ENCODE data around the gene ERC2.

The ERC2 gene

DNA sequence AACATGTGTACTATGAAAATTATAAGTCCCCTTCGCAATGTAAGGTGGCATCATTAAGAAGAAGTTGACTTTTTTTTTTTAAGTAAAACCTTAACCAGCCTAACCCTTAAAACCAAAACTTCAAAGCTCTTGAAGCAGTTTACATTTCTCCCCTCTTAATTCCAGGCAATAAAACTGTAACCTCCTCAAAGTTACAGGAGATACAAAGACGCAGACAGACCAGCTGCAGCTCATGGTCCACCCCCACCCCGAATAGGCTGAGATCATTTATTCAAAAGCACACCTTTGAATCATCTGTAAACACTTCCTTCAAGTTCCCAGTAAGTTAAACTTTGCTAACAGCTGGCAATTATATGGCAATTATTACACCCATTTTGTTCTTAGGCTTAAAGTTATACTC is 414.5 kb downstream of the ERC2 start:
- Mint-ChIP-seq H3K4me1 (peaks cover 70% of the 10 kb centered on the region), H3K27me3 (ENCODE audit: low read depth) (no peaks in the 10 kb centered on the region), H3K27ac (peak overlapping the region in 2 of 3 experiments; percentile 5 to 77), H3K36me3 (ENCODE audit: low read depth) (no peaks in the 10 kb centered on the region), H3K4me3 (no peak overlapping the region), H3K9me3 (no peaks in the 10 kb centered on the region)
- TF ChIP-seq, protein P1, sequence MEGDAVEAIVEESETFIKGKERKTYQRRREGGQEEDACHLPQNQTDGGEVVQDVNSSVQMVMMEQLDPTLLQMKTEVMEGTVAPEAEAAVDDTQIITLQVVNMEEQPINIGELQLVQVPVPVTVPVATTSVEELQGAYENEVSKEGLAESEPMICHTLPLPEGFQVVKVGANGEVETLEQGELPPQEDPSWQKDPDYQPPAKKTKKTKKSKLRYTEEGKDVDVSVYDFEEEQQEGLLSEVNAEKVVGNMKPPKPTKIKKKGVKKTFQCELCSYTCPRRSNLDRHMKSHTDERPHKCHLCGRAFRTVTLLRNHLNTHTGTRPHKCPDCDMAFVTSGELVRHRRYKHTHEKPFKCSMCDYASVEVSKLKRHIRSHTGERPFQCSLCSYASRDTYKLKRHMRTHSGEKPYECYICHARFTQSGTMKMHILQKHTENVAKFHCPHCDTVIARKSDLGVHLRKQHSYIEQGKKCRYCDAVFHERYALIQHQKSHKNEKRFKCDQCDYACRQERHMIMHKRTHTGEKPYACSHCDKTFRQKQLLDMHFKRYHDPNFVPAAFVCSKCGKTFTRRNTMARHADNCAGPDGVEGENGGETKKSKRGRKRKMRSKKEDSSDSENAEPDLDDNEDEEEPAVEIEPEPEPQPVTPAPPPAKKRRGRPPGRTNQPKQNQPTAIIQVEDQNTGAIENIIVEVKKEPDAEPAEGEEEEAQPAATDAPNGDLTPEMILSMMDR (IDR thresholded peaks at IDR 0.05; ENCODE audit: unreplicated experiment in 3 of 3): no peak

DNA sequence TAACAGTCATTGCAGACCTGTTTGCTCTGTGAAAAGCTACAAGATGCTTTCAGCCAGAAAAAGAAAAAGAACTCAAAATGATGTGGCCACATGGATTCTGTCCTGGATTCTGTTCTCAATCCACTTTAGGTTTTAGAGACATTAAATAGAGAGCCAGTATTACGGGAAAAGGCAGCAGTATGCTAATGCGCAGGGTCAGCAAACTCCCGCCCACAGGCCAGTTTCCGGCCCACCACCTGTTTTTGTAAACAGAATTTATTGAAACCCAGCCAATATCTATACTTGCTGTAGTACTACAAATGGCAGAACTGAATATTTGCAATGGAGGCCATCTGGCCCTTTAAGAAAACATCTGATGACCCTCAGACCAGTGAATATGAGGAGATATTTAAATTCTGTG is 416.1 kb downstream of the ERC2 start:
- Mint-ChIP-seq H3K4me1 (peaks cover 71% of the 10 kb centered on the region), H3K27ac (peak overlapping the region in 2 of 3 experiments; percentile 73 to 87), H3K9me3 (no peaks in the 10 kb centered on the region), H3K27me3 (ENCODE audit: low read depth) (peaks cover 3% of the 10 kb centered on the region), H3K36me3 (ENCODE audit: low read depth) (no peaks in the 10 kb centered on the region), H3K4me3 (no peak overlapping the region)
- TF ChIP-seq, protein P1 (IDR thresholded peaks at IDR 0.05; ENCODE audit: unreplicated experiment in 3 of 3): no peak

DNA sequence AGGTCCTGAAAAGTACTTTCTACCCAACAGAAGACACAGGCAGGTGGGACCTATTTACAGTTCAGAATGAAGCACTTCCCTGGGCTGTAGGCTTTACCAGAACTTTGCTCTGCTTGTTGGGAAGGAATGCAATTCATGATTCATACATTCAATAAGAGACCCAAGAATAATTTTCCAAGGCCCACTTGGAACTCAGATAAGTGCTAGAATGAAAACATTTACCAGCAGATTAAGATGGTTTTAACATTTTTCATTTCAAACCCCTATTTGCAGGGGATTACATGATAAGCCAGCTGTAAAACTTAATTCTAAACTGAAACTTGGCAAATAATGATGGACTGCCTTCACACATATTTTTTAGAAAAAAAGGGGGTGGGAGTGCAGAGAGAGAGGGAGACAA is 417.2 kb downstream of the ERC2 start:
- TF ChIP-seq, protein P1 (IDR thresholded peaks at IDR 0.05; ENCODE audit: unreplicated experiment in 3 of 3): no peak
- H3K4me1 Mint-ChIP-seq: peaks cover 66% of the 10 kb centered on the region
- H3K27ac Mint-ChIP-seq: peak overlapping the region; percentile 40 to 87 (median 73)
- no peaks in the 10 kb centered on the region for H3K36me3 Mint-ChIP-seq (ENCODE audit: low read depth)
- peak overlapping the region in 1 of 3 experiments; percentile 1 for H3K4me3 Mint-ChIP-seq
- H3K27me3 Mint-ChIP-seq (ENCODE audit: low read depth): peaks cover 3% of the 10 kb centered on the region
- no peaks in the 10 kb centered on the region for H3K9me3 Mint-ChIP-seq

DNA sequence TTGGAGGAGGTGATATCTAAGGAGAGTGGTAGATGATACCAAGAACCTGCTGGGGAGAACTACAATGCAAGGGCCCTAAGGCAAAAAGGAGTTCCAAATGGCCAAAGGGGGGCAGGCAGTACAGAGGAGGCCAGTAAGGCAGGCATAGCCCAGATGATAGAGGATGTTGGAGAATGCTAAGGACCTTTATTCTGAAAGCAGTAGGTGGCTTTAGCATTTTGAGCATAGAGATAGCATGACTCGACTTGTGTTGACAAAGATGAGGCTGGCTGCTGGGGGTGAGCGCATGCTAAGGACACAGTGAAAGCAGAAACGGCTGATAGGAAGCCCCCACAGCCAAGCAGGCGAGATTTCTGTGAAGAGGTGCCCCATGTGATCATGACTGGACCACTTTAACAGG is 419.3 kb downstream of the ERC2 start:
- H3K4me3 Mint-ChIP-seq: no peak overlapping the region
- H3K27me3 Mint-ChIP-seq (ENCODE audit: low read depth): peaks cover 3% of the 10 kb centered on the region
- H3K4me1 Mint-ChIP-seq: peaks cover 51% of the 10 kb centered on the region
- H3K27ac Mint-ChIP-seq: peak overlapping the region in 1 of 3 experiments; percentile 87
- TF ChIP-seq, protein P1 (IDR thresholded peaks at IDR 0.05; ENCODE audit: unreplicated experiment in 3 of 3): no peak
- H3K9me3 Mint-ChIP-seq: no peaks in the 10 kb centered on the region
- no peaks in the 10 kb centered on the region for H3K36me3 Mint-ChIP-seq (ENCODE audit: low read depth)

DNA sequence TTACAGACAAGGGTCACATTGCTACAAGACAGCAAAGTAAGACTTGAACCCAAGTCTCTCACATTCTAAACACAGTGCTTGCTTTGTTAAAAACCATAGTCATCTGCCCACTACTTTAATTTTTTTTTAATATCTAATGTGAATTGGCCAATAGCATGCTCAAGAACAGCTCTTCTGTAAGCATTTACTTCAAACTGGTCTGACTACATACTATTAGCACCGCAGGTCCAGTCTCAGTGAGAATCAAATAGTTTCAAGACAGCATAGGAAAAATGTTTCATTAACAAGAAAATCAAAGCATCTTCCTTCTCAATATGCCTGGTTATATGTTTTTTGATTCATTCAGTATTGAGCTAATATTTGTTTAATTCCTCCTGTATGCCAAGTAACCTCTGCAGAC is 419.9 kb downstream of the ERC2 start:
- peaks cover 3% of the 10 kb centered on the region for H3K27me3 Mint-ChIP-seq (ENCODE audit: low read depth)
- H3K9me3 Mint-ChIP-seq: no peaks in the 10 kb centered on the region
- H3K4me3 Mint-ChIP-seq: no peak overlapping the region
- H3K36me3 Mint-ChIP-seq (ENCODE audit: low read depth): no peaks in the 10 kb centered on the region
- peak overlapping the region in 1 of 3 experiments; percentile 87 for H3K27ac Mint-ChIP-seq
- TF ChIP-seq, protein P1 (IDR thresholded peaks at IDR 0.05; ENCODE audit: unreplicated experiment in 3 of 3): no peak
- peaks cover 46% of the 10 kb centered on the region for H3K4me1 Mint-ChIP-seq

DNA sequence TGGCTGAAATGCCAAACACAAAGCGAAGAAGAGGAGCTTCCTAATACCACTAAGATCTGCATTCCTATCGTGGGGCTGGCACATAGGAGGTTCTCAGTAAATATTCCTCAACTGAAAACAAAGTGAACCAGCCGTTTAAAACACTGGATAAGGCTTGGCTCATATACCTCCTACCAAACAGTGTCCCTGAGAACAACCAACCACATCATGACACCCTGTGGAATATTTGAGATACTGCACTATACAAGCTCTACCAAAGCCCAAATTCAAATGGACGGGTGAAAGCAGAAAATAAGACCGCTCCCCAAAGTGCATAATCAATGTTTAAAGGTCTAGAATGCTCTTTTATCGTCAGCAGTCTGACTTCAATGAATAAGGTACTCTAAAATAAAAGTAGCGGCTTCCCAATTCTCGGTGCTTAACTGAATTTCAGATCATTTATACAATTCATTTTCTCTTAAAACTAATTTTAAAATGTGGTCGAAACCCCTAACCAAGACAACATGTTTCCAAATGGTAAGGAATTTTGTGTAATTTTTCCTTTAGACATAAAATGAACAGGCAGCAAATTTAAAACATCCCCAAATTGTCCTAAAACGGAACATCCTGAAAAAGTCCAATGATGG is 425.8 kb downstream of the ERC2 start:
- no peak overlapping the region for H3K4me3 Mint-ChIP-seq
- H3K4me1 Mint-ChIP-seq: peaks cover 19% of the 10 kb centered on the region
- H3K36me3 Mint-ChIP-seq (ENCODE audit: low read depth): peaks cover 21% of the 10 kb centered on the region
- peaks cover 29% of the 10 kb centered on the region for H3K9me3 Mint-ChIP-seq
- H3K27ac Mint-ChIP-seq: peak overlapping the region; percentile 4 to 35 (median 4)
- TF ChIP-seq, protein P1 (IDR thresholded peaks at IDR 0.05; ENCODE audit: unreplicated experiment in 3 of 3): peak; percentile 54 to 74 (median 72)
- no peaks in the 10 kb centered on the region for H3K27me3 Mint-ChIP-seq (ENCODE audit: low read depth)
